GM18511 (cell line): Measurements from ENCODE around the gene RECQL5.
"Not testable (repeated sequence)": the region's sequence is repeated elsewhere in the genome, so short reads cannot be mapped to it uniquely, and the experiment has no call there.

ENCODE experiments used
- ATAC-seq: cut with Tn5 transposase; IDR thresholded peaks from one replicate; pipeline ENCODE4 v1.9.1; 2021; ENCODE audit warnings: mild to moderate bottlenecking, moderate library complexity; ENCODE audit not compliant: unreplicated experiment

The RECQL5 gene

GRCh38 chr17:75595920-75596313, 71.0 kb downstream of the RECQL5 start:
- no peak for ATAC-seq

- no peak for ATAC-seq
These were observed 71.6 kb downstream of the RECQL5 start for GRCh38 chr17:75595284-75595919.

GRCh38 chr17:75594499-75595283, 72.3 kb downstream of the RECQL5 start:
- ATAC-seq: no peak

GRCh38 chr17:75593430-75593829, 73.5 kb downstream of the RECQL5 start:
- ATAC-seq: not testable (repeated sequence)

GRCh38 chr17:75592348-75593020, 74.5 kb downstream of the RECQL5 start:
- ATAC-seq: no peak

GRCh38 chr17:75591722-75592302, 75.1 kb downstream of the RECQL5 start:
- no peak for ATAC-seq

GRCh38 chr17:75590849-75591721, 75.9 kb downstream of the RECQL5 start:
- ATAC-seq: no peak

GRCh38 chr17:75590314-75590761, 76.6 kb downstream of the RECQL5 start:
- ATAC-seq: no peak

- ATAC-seq: no peak
These were observed 77.0 kb downstream of the RECQL5 start for GRCh38 chr17:75589919-75590303.

GRCh38 chr17:75589012-75589918, 77.7 kb downstream of the RECQL5 start:
- peak; percentile 71 for ATAC-seq

- peak; percentile 29 for ATAC-seq
These were observed 78.3 kb downstream of the RECQL5 start for GRCh38 chr17:75588596-75589011.

GRCh38 chr17:75587675-75588595, 79.0 kb downstream of the RECQL5 start, which contains the start of gene MYO15B:
TSS of gene MYO15B (plus strand) at chr17:75587800. CDS start at chr17:75588058, 258 bp downstream.
- no peak for ATAC-seq

GRCh38 chr17:75584849-75585175, 82.1 kb downstream of the RECQL5 start:
- ATAC-seq: no peak

- not testable (repeated sequence) for ATAC-seq
These were observed 83.8 kb downstream of the RECQL5 start for GRCh38 chr17:75583197-75583596.

- ATAC-seq: not testable (repeated sequence)
These were observed 85.7 kb downstream of the RECQL5 start for GRCh38 chr17:75581121-75581725.
